Right renal cortex interstitium (tissue), 3 donors: ENCODE results near the gene ZNF10. TPM values are rescaled to one million over a fixed set of nuclear protein-coding genes. Genes with fewer than 3 reads are reported as not detected.

Source experiments
- DNase-seq, 3 donors: peaks; one replicate each; pipeline ENCODE4 v3.0.0-alpha.2; 2013; ENCODE audit warnings: low read depth in 3 of 3, low spot score in 2 of 3
- polyA plus RNA-seq, 3 donors: library from polyadenylated mRNA; unstranded; fragments of 120-200 nt; gene quantifications; one replicate each; pipeline ENCODE4 v1.2.1, GENCODE V29; 2013; ENCODE audit not compliant: insufficient read length in 3 of 3

Gene ZNF10
- 10 to 100 TPM; 18.8 to 20.9 (median 19.8) TPM for polyA plus RNA-seq

- DNase-seq = peak; percentile 76 to 87 (median 87)
Observed at GRCh38 chr12:133130038-133130807, at the start of gene ZNF10, which contains the start of gene ZNF891. TSS of gene ZNF10 (plus strand) at chr12:133130627. CDS start at chr12:133144493, 13,866 bp downstream. TSS of gene ZNF891 (minus strand) at chr12:133130274. CDS start at chr12:133121918, 8,356 bp downstream.

DNA sequence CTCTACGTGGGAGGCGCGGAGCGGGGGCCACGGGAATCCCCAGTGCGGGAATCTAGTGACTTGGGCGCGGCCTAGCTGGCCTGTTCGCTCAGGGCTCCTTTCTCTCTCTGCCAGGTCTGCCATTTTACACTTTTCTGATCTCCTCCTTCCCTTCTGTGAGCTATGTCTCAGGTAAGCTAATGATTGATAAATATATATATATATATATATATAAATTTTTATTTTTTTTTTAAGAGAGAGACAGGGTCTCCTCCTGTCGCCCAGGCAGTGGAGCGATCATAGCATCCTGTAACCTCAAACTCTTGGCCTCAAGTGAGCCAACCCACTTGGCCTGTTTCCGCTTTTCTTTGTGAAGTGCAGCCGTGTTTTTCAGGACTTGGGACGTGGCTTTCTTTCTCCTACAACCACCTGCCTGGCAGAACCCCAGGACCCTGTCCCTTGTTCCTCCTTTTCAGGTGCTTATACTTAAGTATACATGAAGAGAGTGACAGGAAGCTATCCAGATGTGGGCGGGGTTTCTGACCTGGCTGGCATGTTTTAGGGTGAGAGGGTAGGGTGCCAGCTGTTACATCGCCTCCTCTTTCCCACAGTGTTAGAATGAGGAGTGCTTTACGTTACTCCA, 49.2 kb upstream of the ZNF10 start:
- DNase-seq = no peak

- no peak for DNase-seq
Observed at GRCh38 chr12:133083345-133083744, 47.1 kb upstream of the ZNF10 start.

GRCh38 chr12:133105620-133106019, 24.8 kb upstream of the ZNF10 start:
- DNase-seq = no peak

DNA sequence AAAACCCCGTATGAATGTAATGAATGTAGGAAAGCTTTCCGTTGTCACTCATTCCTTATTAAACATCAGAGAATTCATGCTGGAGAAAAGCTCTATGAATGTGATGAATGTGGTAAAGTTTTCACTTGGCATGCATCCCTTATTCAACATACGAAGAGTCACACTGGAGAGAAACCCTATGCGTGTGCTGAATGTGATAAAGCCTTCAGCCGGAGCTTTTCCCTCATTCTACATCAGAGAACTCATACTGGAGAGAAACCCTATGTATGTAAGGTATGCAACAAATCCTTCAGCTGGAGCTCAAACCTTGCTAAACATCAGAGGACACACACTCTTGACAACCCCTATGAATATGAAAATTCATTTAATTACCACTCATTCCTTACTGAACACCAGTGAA, 24.2 kb upstream of the ZNF10 start:
- DNase-seq = no peak

DNA sequence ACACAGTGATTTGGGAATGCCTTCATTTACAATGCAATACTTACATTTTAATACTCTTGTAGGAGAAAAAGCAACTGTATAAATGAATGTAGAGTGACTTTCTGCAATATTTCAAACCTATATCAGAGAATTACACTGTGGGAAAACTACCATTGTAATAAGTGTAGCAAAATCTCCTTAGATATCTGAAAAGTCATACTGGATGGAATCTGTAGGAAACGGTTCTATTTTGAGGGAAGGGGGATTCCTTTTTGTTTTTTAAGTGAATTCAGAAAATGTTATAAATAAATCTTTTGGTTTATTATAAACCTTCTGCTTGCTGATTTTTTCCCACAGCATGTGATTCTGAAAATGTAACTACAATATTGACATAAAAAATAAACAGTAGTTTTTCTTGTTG, 23.3 kb upstream of the ZNF10 start:
- no peak for DNase-seq

- no peak for DNase-seq
Observed at GRCh38 chr12:133108150-133108549, 22.3 kb upstream of the ZNF10 start.

- DNase-seq = no peak
Observed at GRCh38 chr12:133120385-133121191, 9.8 kb upstream of the ZNF10 start.

- DNase-seq = no peak
Observed at GRCh38 chr12:133124674-133125073, 5.8 kb upstream of the ZNF10 start.

DNA sequence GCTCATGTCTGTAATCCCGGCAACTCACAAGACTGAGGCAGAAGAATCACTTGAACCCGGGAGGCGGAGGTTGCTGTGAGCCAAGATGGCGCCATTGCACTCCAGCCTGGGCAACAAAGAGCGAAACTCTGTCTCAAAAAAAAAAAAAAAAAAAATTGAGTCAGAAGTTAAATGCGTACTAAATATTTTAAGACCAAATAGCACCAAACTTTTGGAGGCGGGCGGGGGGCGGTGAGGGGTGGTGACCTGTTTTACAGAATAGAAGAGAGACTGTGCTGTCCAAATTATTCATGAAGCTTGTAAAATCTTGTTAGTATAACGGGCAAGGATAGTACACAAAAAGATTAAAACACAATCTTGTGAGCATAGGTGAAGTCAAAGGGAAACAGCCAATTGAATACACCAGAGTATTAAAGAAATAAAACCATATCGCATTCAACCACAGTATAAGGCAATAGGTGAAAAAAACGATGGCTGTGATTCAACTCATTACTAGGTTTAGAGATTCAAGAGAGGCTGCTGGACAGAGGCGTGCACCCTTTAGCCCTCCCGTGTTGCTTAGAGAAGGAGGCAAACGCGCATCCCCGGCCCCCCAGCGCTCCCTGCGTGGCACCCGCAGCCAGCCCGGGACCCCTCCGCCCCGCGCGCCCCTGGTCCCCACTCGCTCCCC, 924 bp upstream of the ZNF10 start:
- peak in 2 of 3 donors; percentile 7 to 14 for DNase-seq

- no peak for DNase-seq
Observed at GRCh38 chr12:133130808-133131128, 341 bp downstream of the ZNF10 start.

- no peak for DNase-seq
Observed at GRCh38 chr12:133135747-133136146, 5.3 kb downstream of the ZNF10 start.

DNA sequence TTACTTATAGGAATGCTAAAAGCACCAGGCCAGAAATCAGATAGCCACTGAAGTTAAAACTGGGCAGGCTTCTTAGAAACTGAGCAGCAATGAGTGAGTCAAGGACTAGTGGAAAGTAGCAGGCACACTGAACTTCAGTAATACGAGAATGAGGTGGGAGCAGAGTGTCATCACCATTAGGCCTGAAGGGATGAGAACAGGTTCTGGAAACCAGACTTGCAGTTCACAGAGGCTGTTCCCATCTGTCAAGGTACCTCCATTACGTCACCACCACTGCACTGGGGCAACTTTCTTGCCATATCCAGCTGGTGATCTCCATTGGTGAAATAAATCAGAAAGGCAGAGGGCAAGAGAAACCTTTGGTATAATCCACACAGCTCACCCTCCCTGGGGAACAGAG, 15.6 kb downstream of the ZNF10 start:
- DNase-seq = no peak

GRCh38 chr12:133156125-133156690, 25.8 kb downstream of the ZNF10 start:
- DNase-seq = no peak

GRCh38 chr12:133165776-133166175, 35.3 kb downstream of the ZNF10 start:
- DNase-seq = no peak

DNA sequence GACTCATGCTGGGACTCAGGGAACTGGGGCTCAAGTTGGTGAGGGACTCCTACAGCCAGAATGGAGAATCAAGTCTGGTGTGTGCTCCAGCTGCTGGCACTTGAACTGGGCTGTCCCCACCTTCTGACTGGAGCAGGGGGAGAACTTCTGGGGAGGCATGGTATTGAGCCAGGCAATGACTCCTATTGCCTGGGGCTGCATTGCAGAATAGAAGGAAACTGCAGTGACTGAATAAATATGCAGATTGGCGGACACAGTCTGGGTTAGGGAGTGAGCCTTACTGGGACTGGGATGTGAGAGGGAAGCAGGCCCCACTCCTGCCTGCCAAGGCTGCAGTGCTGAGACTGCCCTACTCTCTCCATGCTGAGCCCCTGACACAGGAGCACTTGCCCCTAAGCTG, 42.1 kb downstream of the ZNF10 start:
- no peak for DNase-seq

GRCh38 chr12:133174901-133175300, 44.5 kb downstream of the ZNF10 start:
- no peak for DNase-seq

DNA sequence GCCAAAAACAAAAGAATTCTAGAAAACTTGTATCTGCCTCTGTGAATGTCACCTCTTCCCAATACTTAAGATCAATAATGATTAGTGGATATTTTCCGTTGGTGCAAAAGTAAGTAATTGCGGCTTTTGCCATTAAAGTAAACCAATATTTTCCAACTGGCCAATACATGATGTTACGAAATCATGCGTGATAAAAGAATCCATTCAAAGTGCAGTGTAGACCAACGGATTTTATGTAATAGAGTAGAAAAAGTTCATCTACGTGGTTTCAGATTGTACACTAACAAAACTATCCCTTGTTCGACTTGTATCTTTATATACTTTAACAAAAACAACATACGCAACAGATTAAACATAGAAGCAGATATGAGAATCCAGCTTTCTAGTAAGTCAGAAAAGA, 50.2 kb downstream of the ZNF10 start:
- DNase-seq = no peak

- DNase-seq = peak; percentile 80 to 92 (median 89)
Observed at GRCh38 chr12:133181238-133181959, 51.0 kb downstream of the ZNF10 start, which contains the start of gene ZNF268. TSS of gene ZNF268 (plus strand) at chr12:133181495. CDS start at chr12:133181998, 503 bp downstream.

- DNase-seq = no peak
Observed at GRCh38 chr12:133190176-133190575, 59.7 kb downstream of the ZNF10 start.
